ENCODE measurements around the gene DCPS. TPM values are rescaled to one million over a fixed set of nuclear protein-coding genes. Genes with fewer than 3 reads are reported as not detected.
"Not testable (repeated sequence)": the region's sequence is repeated elsewhere in the genome, so short reads cannot be mapped to it uniquely, and the experiment has no call there.

Gene DCPS
- total RNA-seq, 1 experiment from 2014 or later, result 33.2 TPM

DNA sequence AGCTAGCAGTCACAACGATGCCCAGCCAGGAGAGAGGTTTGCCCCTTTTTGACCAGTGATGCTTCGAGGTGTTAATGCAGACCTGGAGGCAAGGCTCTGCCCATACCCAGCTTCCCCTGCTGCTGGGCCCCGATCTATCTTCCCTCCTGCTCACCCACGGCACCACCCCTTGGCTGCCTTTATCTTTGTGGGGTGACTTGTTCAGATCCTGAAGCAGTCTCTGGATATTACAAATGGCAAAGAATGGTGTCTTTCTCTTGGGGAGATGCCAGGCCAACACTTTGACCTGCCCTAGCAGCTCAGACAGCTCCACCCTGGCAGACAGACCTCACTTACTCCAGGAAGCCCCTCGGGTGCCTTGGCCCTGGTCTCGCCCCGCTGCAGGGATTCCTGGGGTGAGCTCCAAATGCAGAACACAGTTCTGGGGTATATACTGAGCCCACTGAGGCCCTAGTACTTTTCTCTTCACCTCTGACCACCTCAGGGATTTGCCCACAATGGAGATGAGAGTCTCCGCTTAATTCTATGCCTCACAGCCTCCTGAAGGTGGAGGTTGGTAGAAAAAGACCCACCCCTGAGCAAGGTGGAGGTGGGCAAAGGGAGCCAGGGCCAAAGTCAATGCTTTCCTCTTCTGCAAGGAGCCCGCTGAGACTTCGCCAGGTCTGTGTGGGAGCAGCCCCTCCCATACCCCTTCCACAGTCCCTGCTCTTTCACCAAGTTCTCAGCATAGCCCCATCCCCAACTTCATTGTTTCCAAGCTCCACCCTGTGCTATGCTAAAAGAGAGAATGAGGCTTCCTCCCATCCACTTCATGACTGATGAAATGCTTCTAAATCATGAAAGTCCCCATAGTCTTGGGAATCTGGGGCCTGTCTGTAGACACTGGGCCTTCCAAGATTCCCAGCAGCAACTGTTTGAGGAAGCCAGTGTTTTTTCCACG lies 40.6 kb downstream of the DCPS start:
- peaks cover 64% of the 10 kb centered on the region for H3K36me3 Mint-ChIP-seq (ENCODE audit: insufficient read depth, unreplicated experiment)
- TF ChIP-seq, protein P1, sequence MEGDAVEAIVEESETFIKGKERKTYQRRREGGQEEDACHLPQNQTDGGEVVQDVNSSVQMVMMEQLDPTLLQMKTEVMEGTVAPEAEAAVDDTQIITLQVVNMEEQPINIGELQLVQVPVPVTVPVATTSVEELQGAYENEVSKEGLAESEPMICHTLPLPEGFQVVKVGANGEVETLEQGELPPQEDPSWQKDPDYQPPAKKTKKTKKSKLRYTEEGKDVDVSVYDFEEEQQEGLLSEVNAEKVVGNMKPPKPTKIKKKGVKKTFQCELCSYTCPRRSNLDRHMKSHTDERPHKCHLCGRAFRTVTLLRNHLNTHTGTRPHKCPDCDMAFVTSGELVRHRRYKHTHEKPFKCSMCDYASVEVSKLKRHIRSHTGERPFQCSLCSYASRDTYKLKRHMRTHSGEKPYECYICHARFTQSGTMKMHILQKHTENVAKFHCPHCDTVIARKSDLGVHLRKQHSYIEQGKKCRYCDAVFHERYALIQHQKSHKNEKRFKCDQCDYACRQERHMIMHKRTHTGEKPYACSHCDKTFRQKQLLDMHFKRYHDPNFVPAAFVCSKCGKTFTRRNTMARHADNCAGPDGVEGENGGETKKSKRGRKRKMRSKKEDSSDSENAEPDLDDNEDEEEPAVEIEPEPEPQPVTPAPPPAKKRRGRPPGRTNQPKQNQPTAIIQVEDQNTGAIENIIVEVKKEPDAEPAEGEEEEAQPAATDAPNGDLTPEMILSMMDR (IDR thresholded peaks at IDR 0.05; ENCODE audit: unreplicated experiment), result no peak
- no peak for DNase-seq
- BruUV-seq (replicated peaks), result no TSS peak
- no peaks in the 10 kb centered on the region for H3K27me3 Mint-ChIP-seq (ENCODE audit: unreplicated experiment)
- CTCF ChIA-PET, result interaction anchor here (0.6 kb wide), 1 partner anchor 836 kb away, joined by 3 read pairs; no protein-coding TSS in a partner anchor
- intact Hi-C loops (cut with micrococcal nuclease; ENCODE audit: unreplicated experiment), result no loop called here
- H3K4me3 Mint-ChIP-seq (ENCODE audit: low read depth, unreplicated experiment), result no peak overlapping the region
- peak overlapping the region; percentile 63 for H3K27ac Mint-ChIP-seq (ENCODE audit: unreplicated experiment)
- H3K4me1 Mint-ChIP-seq (ENCODE audit: low read depth, unreplicated experiment), result peaks cover 38% of the 10 kb centered on the region
- no peaks in the 10 kb centered on the region for H3K9me3 Mint-ChIP-seq (ENCODE audit: low read depth, unreplicated experiment)

DNA sequence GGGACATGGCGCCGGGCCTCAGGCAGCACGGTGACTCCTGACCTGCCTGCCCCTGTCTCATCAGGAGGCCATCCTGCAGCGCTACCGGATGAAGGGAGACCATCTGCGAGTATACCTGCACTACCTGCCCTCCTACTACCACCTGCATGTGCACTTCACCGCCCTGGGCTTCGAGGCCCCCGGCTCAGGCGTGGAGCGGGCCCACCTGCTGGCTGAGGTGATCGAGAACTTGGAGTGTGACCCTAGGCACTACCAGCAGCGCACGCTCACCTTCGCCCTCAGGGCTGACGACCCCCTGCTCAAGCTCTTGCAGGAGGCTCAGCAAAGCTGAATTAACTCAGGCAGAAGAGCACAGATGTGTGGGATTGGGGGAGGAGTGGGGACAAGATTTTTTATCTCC lies 41.4 kb downstream of the DCPS start:
- peak overlapping the region; percentile 63 for H3K27ac Mint-ChIP-seq (ENCODE audit: unreplicated experiment)
- intact Hi-C loops (cut with micrococcal nuclease; ENCODE audit: unreplicated experiment), result no loop called here
- H3K9me3 Mint-ChIP-seq (ENCODE audit: low read depth, unreplicated experiment), result no peaks in the 10 kb centered on the region
- H3K4me3 Mint-ChIP-seq (ENCODE audit: low read depth, unreplicated experiment), result no peak overlapping the region
- DNase-seq, result no peak
- CTCF ChIA-PET, result interaction anchor here (0.6 kb wide), 2 partner anchors 432 to 835 kb away, joined by 3 read pairs; no protein-coding TSS in a partner anchor
- BruUV-seq (replicated peaks), result no TSS peak
- H3K27me3 Mint-ChIP-seq (ENCODE audit: unreplicated experiment), result no peaks in the 10 kb centered on the region
- TF ChIP-seq, protein P1 (IDR thresholded peaks at IDR 0.05; ENCODE audit: unreplicated experiment), result no peak
- H3K36me3 Mint-ChIP-seq (ENCODE audit: insufficient read depth, unreplicated experiment), result peaks cover 57% of the 10 kb centered on the region
- H3K4me1 Mint-ChIP-seq (ENCODE audit: low read depth, unreplicated experiment), result peaks cover 32% of the 10 kb centered on the region

DNA sequence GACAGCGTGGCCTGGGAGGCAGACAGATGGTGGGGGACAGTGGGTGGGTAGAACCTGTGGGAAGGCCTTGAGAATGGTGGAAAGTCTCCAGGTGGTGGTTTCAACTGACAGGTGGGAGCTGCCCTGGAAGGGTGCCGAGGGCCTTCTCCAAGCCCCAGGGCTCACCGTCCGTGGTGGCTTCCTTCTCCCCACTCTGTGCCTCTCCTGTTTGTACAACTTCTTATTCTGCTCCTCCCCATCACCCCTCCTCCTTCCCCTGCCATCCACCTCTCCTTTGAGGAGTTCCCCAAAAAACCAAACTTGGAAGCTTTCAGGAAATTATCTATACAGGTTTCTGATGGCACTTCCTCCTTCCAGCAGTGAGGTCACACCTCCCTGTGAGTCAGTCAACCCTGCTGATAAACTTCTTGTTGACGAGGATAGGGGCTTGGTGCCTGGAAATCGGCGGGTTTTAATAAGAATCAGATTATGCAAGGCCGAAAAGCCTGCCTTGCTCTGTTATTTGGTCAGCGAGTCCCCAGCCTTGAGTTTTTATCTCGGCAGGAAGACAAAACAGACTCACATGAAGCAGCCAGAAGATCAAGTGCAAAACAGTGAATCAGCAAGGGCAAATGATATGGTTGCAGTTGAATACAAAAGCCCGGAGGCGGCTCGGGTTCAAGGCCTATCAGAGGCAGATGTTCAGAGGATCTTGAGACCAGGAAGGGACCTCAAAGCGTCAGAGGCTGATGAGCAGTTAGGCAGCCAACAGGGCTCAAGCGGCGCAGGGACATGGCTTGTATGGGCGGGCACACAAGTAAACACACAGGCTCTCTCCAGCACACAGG lies 42.1 kb downstream of the DCPS start:
- Mint-ChIP-seq H3K4me3 (ENCODE audit: low read depth, unreplicated experiment) (peak overlapping the region; percentile 41), H3K36me3 (ENCODE audit: insufficient read depth, unreplicated experiment) (peaks cover 51% of the 10 kb centered on the region), H3K27ac (ENCODE audit: unreplicated experiment) (peak overlapping the region; percentile 93), H3K27me3 (ENCODE audit: unreplicated experiment) (no peaks in the 10 kb centered on the region), H3K9me3 (ENCODE audit: low read depth, unreplicated experiment) (no peaks in the 10 kb centered on the region), H3K4me1 (ENCODE audit: low read depth, unreplicated experiment) (peaks cover 25% of the 10 kb centered on the region)
- peak; percentile 43 for DNase-seq
- CTCF ChIA-PET, result no interaction called here
- intact Hi-C loops (cut with micrococcal nuclease; ENCODE audit: unreplicated experiment), result no loop called here
- TF ChIP-seq, protein P1 (IDR thresholded peaks at IDR 0.05; ENCODE audit: unreplicated experiment), result no peak
- no TSS peak for BruUV-seq (replicated peaks)

DNA sequence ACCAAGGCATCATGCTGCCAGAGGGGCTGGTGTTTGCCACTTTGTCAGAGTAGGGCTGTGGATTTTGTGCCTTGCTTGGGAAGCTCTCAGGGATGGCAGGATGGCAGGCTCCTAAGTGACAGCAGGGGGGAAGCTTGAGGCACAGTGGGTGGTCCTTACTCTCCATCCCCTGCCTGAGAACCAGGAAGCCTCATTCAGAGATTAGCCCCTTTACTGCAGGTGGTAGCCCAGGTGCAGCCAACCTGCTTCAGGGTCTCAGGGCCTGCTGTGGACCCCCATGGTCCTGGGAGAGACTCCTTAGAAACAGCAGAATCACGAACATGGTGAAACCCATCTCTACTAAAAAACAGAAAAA lies 42.7 kb downstream of the DCPS start:
- peaks cover 21% of the 10 kb centered on the region for H3K4me1 Mint-ChIP-seq (ENCODE audit: low read depth, unreplicated experiment)
- intact Hi-C loops (cut with micrococcal nuclease; ENCODE audit: unreplicated experiment), result no loop called here
- CTCF ChIA-PET, result no interaction called here
- H3K4me3 Mint-ChIP-seq (ENCODE audit: low read depth, unreplicated experiment), result peak overlapping the region; percentile 41
- no peak for DNase-seq
- H3K27me3 Mint-ChIP-seq (ENCODE audit: unreplicated experiment), result no peaks in the 10 kb centered on the region
- no TSS peak for BruUV-seq (replicated peaks)
- peak overlapping the region; percentile 93 for H3K27ac Mint-ChIP-seq (ENCODE audit: unreplicated experiment)
- no peaks in the 10 kb centered on the region for H3K9me3 Mint-ChIP-seq (ENCODE audit: low read depth, unreplicated experiment)
- TF ChIP-seq, protein P1 (IDR thresholded peaks at IDR 0.05; ENCODE audit: unreplicated experiment), result no peak
- peaks cover 47% of the 10 kb centered on the region for H3K36me3 Mint-ChIP-seq (ENCODE audit: insufficient read depth, unreplicated experiment)

DNA sequence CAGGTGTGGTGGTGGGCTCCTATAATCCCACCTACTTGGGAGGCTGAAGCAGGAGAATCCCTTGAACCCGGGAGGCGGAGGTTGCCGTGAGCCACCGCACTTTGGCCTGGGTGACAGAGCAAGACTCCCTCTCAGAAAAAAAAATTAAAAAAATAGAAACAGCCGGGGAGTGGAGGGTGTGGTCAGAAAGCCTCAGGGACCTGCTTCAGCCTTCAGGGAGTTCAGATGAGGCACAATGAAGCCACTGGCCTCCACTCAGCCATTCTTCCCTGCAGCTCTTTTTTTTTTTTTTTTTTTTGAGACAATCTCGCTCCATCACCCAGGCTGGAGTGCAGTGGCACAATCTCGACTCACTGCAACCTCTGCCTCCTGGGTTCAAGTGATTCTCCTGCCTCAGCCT lies 43.1 kb downstream of the DCPS start:
- H3K27ac Mint-ChIP-seq (ENCODE audit: unreplicated experiment); CTCF ChIA-PET; H3K9me3 Mint-ChIP-seq (ENCODE audit: low read depth, unreplicated experiment); H3K4me3 Mint-ChIP-seq (ENCODE audit: low read depth, unreplicated experiment); H3K27me3 Mint-ChIP-seq (ENCODE audit: unreplicated experiment); BruUV-seq (replicated peaks); intact Hi-C loops (cut with micrococcal nuclease; ENCODE audit: unreplicated experiment); DNase-seq: not testable (repeated sequence)
- Mint-ChIP-seq H3K36me3 (ENCODE audit: insufficient read depth, unreplicated experiment) (peaks cover 43% of the 10 kb centered on the region), H3K4me1 (ENCODE audit: low read depth, unreplicated experiment) (peaks cover 18% of the 10 kb centered on the region)

Measured in Calu3 (cell line).